Ishikawa (cell line): ENCODE results near the gene KCNT1.

Experiments used
- CREB1 ChIP-seq: IDR thresholded peaks from 2 replicates; pipeline ENCODE4 v1.6.1; 2012; ENCODE audit warnings: low read depth
- EGR1 ChIP-seq: IDR thresholded peaks from 2 replicates; pipeline ENCODE4 v1.6.1; 2012
- RAD21 ChIP-seq: IDR thresholded peaks from 2 replicates; pipeline ENCODE4 v1.6.1; 2012; ENCODE audit warnings: low read depth
- YY1 ChIP-seq: IDR thresholded peaks from 2 replicates; pipeline ENCODE4 v1.6.1; 2012; ENCODE audit warnings: low read depth
- TF ChIP-seq, protein P1 (sequence below): IDR thresholded peaks from 2 replicates; pipeline ENCODE4 v1.6.1; 2012; ENCODE audit warnings: low read depth, mild to moderate bottlenecking

DNA sequence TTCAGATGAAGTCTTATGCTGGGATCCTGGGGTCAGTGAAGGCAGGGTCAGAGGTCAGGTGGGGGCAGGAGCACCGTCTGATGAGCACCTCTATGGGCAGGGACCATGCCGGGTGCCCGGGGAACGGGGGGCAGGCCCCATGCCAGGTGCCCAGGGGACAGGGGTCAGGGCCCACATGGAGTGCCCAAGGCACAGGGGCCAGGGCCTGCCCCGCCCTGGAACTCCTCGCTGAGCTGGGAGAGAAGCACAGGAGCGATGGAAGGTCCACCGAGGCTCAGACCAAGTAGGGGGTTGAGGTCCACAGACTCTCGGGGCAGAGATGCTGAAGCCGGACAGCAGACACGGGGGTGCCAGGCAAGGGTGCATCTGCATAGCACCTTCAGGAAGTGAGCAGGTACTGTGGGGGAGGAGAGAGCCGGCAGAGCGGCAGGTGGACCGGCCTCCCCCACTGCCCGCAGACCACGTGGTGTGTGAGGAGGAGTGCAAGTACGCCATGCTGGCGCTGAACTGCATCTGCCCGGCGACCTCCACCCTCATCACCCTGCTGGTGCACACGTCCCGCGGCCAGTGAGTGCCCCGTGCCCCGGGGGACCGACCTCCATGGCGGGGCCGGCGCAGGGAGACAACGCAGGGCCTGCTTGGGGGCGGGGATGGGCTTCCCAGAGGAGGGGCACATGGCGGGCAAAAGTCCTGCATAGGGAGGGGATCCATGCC lies 67.7 kb downstream of the KCNT1 start:
- TF ChIP-seq, protein P1, sequence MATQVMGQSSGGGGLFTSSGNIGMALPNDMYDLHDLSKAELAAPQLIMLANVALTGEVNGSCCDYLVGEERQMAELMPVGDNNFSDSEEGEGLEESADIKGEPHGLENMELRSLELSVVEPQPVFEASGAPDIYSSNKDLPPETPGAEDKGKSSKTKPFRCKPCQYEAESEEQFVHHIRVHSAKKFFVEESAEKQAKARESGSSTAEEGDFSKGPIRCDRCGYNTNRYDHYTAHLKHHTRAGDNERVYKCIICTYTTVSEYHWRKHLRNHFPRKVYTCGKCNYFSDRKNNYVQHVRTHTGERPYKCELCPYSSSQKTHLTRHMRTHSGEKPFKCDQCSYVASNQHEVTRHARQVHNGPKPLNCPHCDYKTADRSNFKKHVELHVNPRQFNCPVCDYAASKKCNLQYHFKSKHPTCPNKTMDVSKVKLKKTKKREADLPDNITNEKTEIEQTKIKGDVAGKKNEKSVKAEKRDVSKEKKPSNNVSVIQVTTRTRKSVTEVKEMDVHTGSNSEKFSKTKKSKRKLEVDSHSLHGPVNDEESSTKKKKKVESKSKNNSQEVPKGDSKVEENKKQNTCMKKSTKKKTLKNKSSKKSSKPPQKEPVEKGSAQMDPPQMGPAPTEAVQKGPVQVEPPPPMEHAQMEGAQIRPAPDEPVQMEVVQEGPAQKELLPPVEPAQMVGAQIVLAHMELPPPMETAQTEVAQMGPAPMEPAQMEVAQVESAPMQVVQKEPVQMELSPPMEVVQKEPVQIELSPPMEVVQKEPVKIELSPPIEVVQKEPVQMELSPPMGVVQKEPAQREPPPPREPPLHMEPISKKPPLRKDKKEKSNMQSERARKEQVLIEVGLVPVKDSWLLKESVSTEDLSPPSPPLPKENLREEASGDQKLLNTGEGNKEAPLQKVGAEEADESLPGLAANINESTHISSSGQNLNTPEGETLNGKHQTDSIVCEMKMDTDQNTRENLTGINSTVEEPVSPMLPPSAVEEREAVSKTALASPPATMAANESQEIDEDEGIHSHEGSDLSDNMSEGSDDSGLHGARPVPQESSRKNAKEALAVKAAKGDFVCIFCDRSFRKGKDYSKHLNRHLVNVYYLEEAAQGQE = no peak
- no peak for TF ChIP-seq RAD21
- TF ChIP-seq CREB1 = no peak
- TF ChIP-seq YY1 = peak; percentile 11; the same call in 1 of the 2 replicates
- no peak for TF ChIP-seq EGR1
